K562 (cell line): ENCODE data around the gene TRIP10. TPM values are rescaled to one million over a fixed set of nuclear protein-coding genes. Genes with fewer than 3 reads are reported as not detected.

Experiments
- ATAC-seq: fragments of 200-7000 bp; cut with Tn5 transposase; 3 replicates; pipeline ENCODE4 v1.9.1; 2020; ENCODE audit warnings: moderate library complexity
- BruUV-seq: library from RNA; stranded (reverse); fragments of 400-500 nt; replicated peaks from 2 replicates; lab custom pipeline; 2021; lab: Mats Ljungman, UMichigan
- CTCF ChIA-PET: fragments of 300-600 bp; formaldehyde crosslinking; extraction: SDS; loops from one replicate; lab custom pipeline; 2021; ENCODE audit warnings: low intra/inter-chr PET ratio; lab: Yijun Ruan, JAX
- POLR2A ChIA-PET: fragments of 300-600, 350-650 bp; sonication (Branson Sonifier 250); formaldehyde crosslinking; extraction: SDS; loops from one replicate; lab custom pipeline; 2021; ENCODE audit warnings: antibody characterized with exemption, inconsistent platforms; lab: Yijun Ruan, JAX
- DNase-seq, 4 experiments: peaks; one replicate each; pipeline versions ENCODE4 v3.0.0 to v3.0.0-alpha.2; 2011 to 2018; ENCODE audit warnings: low spot score in 3 of 4, mixed read lengths in 3 of 4; ENCODE audit errors: extremely low read depth in 1 of 4
- FAIRE-seq: peaks from 2 replicates; lab custom pipeline; 2011; peaks lifted over from hg19 to GRCh38; lab: Jason Lieb, UNC
- H2AFZ ChIP-seq: 2 replicates; pipeline ENCODE4 v1.6.0; 2011; ENCODE audit warnings: low read depth, low read length, control low read depth, inconsistent platforms
- H3K27ac ChIP-seq: fragments of 200-600 bp; 3 replicates; pipeline ENCODE4 v1.8.0; 2011; ENCODE audit warnings: low read depth, mild to moderate bottlenecking, control low read depth, inconsistent platforms, low read length, moderate library complexity, mixed read lengths; ENCODE audit errors: extremely low read depth
- H3K27me3 ChIP-seq, 2 experiments: fragments of 300-600 bp in 1 of 2; 2 replicates in 1 of 2; 3 replicates in 1 of 2; pipeline versions ENCODE4 v1.6.0 to v1.8.0; 2011; ENCODE audit warnings: inconsistent platforms in 2 of 2, low read length in 2 of 2, mild to moderate bottlenecking in 1 of 2, mixed read lengths in 1 of 2, moderate library complexity in 1 of 2; ENCODE audit not compliant: control insufficient read depth in 2 of 2, insufficient read depth in 2 of 2
- H3K36me3 ChIP-seq: fragments of 300-600 bp; 3 replicates; pipeline ENCODE4 v1.8.0; 2011; ENCODE audit warnings: mild to moderate bottlenecking, low read length, inconsistent platforms; ENCODE audit not compliant: control insufficient read depth, insufficient read depth
- H3K4me1 ChIP-seq, 2 experiments: fragments of 200-600 bp in 1 of 2; replicated peaks in 1 of 2; 2 replicates in 1 of 2; 3 replicates in 1 of 2; pipeline versions ENCODE4 v1.5.1 to v1.8.0; 2011; ENCODE audit warnings: inconsistent platforms in 2 of 2, low read length in 2 of 2, mild to moderate bottlenecking in 1 of 2, mixed read lengths in 1 of 2, moderate library complexity in 1 of 2; ENCODE audit not compliant: control insufficient read depth in 2 of 2, insufficient read depth in 2 of 2
- H3K4me2 ChIP-seq: 2 replicates; pipeline ENCODE4 v1.6.1; 2011; ENCODE audit warnings: low read length, control low read depth, inconsistent platforms, mixed read lengths; ENCODE audit not compliant: insufficient read depth
- H3K4me3 ChIP-seq: fragments of 200-600 bp; sonication (generic), shearing (Covaris generic); 2 replicates; pipeline ENCODE4 v1.5.1; 2016; ENCODE audit warnings: control low read depth, inconsistent platforms
- H3K79me2 ChIP-seq: fragments of 200-600 bp; 3 replicates; pipeline ENCODE4 v1.8.0; 2011; ENCODE audit warnings: low read length, inconsistent platforms; ENCODE audit not compliant: control insufficient read depth, insufficient read depth
- H3K9ac ChIP-seq, 2 experiments: 2 replicates each; pipeline versions ENCODE4 v1.6.0 to v1.6.1; 2011; ENCODE audit warnings: low read depth in 2 of 2, low read length in 2 of 2, control low read depth in 1 of 2, inconsistent platforms in 1 of 2, mild to moderate bottlenecking in 1 of 2, mixed read lengths in 1 of 2; ENCODE audit not compliant: insufficient read depth in 1 of 2
- H3K9me1 ChIP-seq: one replicate; pipeline ENCODE4 v1.6.0; 2011; ENCODE audit warnings: inconsistent platforms, mild to moderate bottlenecking, low read length, moderate library complexity; ENCODE audit not compliant: control insufficient read depth, insufficient read depth
- H3K9me3 ChIP-seq: replicated peaks from 2 replicates; pipeline ENCODE4 v1.5.1; 2011; ENCODE audit warnings: low read depth, low read length, inconsistent platforms; ENCODE audit not compliant: control insufficient read depth, insufficient read depth
- H4K20me1 ChIP-seq: replicated peaks from 2 replicates; pipeline ENCODE4 v1.6.1; 2011; ENCODE audit warnings: low read length, inconsistent platforms, mixed read lengths; ENCODE audit not compliant: control insufficient read depth, insufficient read depth
- FIP1L1 ChIP-seq: fragments of 200-400 bp; formaldehyde crosslinking; IDR thresholded peaks from 2 replicates; pipeline ENCODE4 v1.6.1; 2018; ENCODE audit warnings: mild to moderate bottlenecking, low read depth, low read length; ENCODE audit not compliant: poor library complexity, severe bottlenecking
- HMG20B ChIP-seq: fragments of 250-450 bp; sonication (Bioruptor Pico); IDR thresholded peaks from 2 replicates; pipeline ENCODE4 v1.5.0; 2021; ENCODE audit warnings: mild to moderate bottlenecking
- PML ChIP-seq: IDR thresholded peaks from 2 replicates; pipeline ENCODE4 v1.6.1; 2012; ENCODE audit warnings: low read length, inconsistent platforms
- WGBS: fragments of 100-300 bp; shearing (Covaris generic); methylation state at CpG from one replicate; pipeline ENCODE4 v1.1.6; 2016; ENCODE audit warnings: low coverage, mixed read lengths; ENCODE audit not compliant: insufficient coverage; ENCODE audit errors: missing lambda C conversion rate; 5-methylcytosine and 5-hydroxymethylcytosine counted together
- in situ Hi-C: fragments of 300-500 bp; cut with MboI; formaldehyde crosslinking; loops from 4 replicates; pipeline ENCODE4 v1.15.0; 2018; ENCODE audit warnings: inconsistent platforms, mixed read lengths
- intact Hi-C: fragments of 100-400 bp; cut with micrococcal nuclease; formaldehyde crosslinking; loops from 2 replicates; pipeline ENCODE4 v1.14.2; 2022
- polyA plus RNA-seq, 8 experiments: library from polyadenylated mRNA; depleted of rRNA in 4 of 8; stranded (reverse) in 5 of 8; unstranded in 3 of 8; fragments of >200 nt; fragmentation: Nextera tagmentation in 2 of 8; fragmentation: Illumina TruSeq in 1 of 8; extraction: Ambion mirVana in 2 of 8; extraction: Trizol in 1 of 8; gene quantifications; 2 replicates each; pipeline versions ENCODE4 v1.2.1 to v1.2.3, GENCODE V29; 2011 to 2014; ENCODE audit warnings: inconsistent platforms in 1 of 8, missing spikeins in 1 of 8
- total RNA-seq, 7 experiments: library from RNA; depleted of rRNA in 6 of 7; stranded (reverse); fragments of >200 nt in 6 of 7; fragmentation: Illumina TruSeq in 2 of 7; extraction: Trizol in 2 of 7; gene quantifications; 2 replicates each; pipeline versions ENCODE4 v1.2.1 to v1.2.3, GENCODE V29; 2011 to 2021; ENCODE audit warnings: low replicate concordance in 1 of 7
- TF ChIP-seq, protein P1 (sequence below): sonication (generic); formaldehyde crosslinking; IDR thresholded peaks from 2 replicates; pipeline ENCODE4 v1.9.0; 2022; ENCODE audit warnings: mild to moderate bottlenecking, missing genetic modification reagents
- TF ChIP-seq, protein P2 (sequence below): IDR thresholded peaks from 2 replicates; pipeline ENCODE4 v1.6.1; 2011; ENCODE audit not compliant: insufficient read length; ENCODE audit errors: extremely low read depth

Gene TRIP10
- total and polyA plus RNA-seq, 9 of the 15 experiments (the other 6 are each of a cell fraction or from before 2014, with no cell fraction given): 1.2 to 66.8 (median 36.1) TPM

DNA sequence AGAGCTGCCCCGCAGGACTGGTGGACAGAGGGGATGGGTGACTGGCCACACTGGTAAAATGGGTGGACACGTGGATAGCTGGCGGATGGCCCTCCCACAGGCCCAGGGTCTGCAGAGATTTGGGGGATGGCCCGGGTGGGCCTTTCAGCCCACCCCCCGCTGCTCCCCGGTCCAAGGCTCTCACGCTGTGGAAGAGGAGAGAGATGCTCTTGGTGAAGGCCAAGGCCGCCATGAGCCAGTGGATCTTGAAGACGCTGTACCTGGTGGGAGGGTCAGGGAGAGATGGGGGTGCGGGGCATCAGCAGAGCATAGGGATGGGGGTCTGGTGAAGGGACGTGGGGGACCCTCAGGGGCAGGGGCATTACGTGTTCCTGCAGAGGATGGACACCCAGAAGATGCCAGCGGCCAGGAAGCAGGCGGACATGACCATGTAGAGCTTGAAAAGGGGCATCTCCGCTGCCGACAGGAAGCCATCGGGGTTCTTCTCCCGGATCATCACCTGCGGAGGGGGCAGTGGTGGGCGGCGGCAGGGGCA, 6.6 kb upstream of the TRIP10 start:
- ATAC-seq: no peak
- POLR2A ChIA-PET: interaction anchor here (0.6 to 0.9 kb wide), 2 partner anchors 17 to 34 kb away, joined by 3 read pairs; partner anchors contain the start of gene SH2D3A
- CTCF ChIA-PET: interaction anchor here (0.7 kb wide), 1 partner anchor 269 kb away, joined by 4 read pairs; no protein-coding TSS in a partner anchor
- no peak for DNase-seq
- no peak overlapping the region for H2AFZ ChIP-seq
- no peak overlapping the region; a peak in 1 of 4 replicates for H3K9ac ChIP-seq
- TF ChIP-seq, protein P1, sequence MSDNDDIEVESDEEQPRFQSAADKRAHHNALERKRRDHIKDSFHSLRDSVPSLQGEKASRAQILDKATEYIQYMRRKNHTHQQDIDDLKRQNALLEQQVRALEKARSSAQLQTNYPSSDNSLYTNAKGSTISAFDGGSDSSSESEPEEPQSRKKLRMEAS (CRISPR knock-in tag): 0 out of 2 replicates have a peak, but pooled peaks have one; percentile 1
- no peak for TF ChIP-seq PML
- TF ChIP-seq, protein P2, sequence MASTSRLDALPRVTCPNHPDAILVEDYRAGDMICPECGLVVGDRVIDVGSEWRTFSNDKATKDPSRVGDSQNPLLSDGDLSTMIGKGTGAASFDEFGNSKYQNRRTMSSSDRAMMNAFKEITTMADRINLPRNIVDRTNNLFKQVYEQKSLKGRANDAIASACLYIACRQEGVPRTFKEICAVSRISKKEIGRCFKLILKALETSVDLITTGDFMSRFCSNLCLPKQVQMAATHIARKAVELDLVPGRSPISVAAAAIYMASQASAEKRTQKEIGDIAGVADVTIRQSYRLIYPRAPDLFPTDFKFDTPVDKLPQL: no peak
- no peak for TF ChIP-seq FIP1L1
- TF ChIP-seq HMG20B: no peak
- TF ChIP-seq, all 486 proteins: peak for 1
- no peaks in the 10 kb centered on the region for H4K20me1 ChIP-seq
- no TSS peak for BruUV-seq
- no peak overlapping the region for H3K4me3 ChIP-seq
- peaks cover 31 to 73% of the 10 kb centered on the region in 2 experiments for H3K4me1 ChIP-seq
- FAIRE-seq: no peak
- peaks cover 19% of the 10 kb centered on the region for H3K79me2 ChIP-seq
- WGBS: 89% methylated on average over 13 of the region's 21 CpGs
- H3K9me1 ChIP-seq: no peaks in the 10 kb centered on the region
- H3K27me3 ChIP-seq: no peaks in the 10 kb centered on the region
- intact Hi-C loops (loop anchor here (10.0 kb wide), 1 partner anchor 218 kb away; no protein-coding TSS in a partner anchor), in situ Hi-C loops (no loop called here)
- no peak overlapping the region for H3K27ac ChIP-seq
- H3K4me2 ChIP-seq: no peak overlapping the region
- no peaks in the 10 kb centered on the region for H3K9me3 ChIP-seq
- peaks cover 3% of the 10 kb centered on the region; the same call in 1 of the 3 replicates for H3K36me3 ChIP-seq
